SK-N-SH (cell line): ENCODE data around the gene DAZAP2. TPM values are rescaled to one million over a fixed set of nuclear protein-coding genes. Genes with fewer than 3 reads are reported as not detected.
"Not testable (repeated sequence)": the region's sequence is repeated elsewhere in the genome, so short reads cannot be mapped to it uniquely, and the experiment has no call there.

Experiments used
- CTCF ChIA-PET: fragments of 300-600, 350-600 bp; formaldehyde crosslinking; extraction: SDS; loops from one replicate; lab custom pipeline; 2021; lab: Yijun Ruan, JAX
- POLR2A ChIA-PET: fragments of 350-600 bp; sonication (Branson Sonifier 250); formaldehyde crosslinking; extraction: SDS; loops from one replicate; lab custom pipeline; 2020; ENCODE audit warnings: antibody characterized with exemption, inconsistent platforms; lab: Yijun Ruan, JAX
- DNase-seq: peaks from one replicate; pipeline ENCODE4 v3.0.0; 2012
- H2AFZ ChIP-seq: fragments of 200-600 bp; sonication (generic); 2 replicates; pipeline ENCODE4 v1.8.1; 2016; ENCODE audit warnings: antibody characterized with exemption, mild to moderate bottlenecking, low read depth
- H3F3A ChIP-seq: fragments of 200-600 bp; sonication (generic); replicated peaks from 2 replicates; pipeline ENCODE3; 2016; ENCODE audit warnings: antibody characterized with exemption, mild to moderate bottlenecking; ENCODE audit not compliant: insufficient read depth
- H3K27ac ChIP-seq, 2 experiments: fragments of 200-500 bp in 1 of 2; fragments of 200-600 bp in 1 of 2; sonication (Bioruptor generic) in 1 of 2; sonication (generic), shearing (Covaris generic) in 1 of 2; 2 replicates each; pipeline versions ENCODE4 v1.5.1 to v1.6.1; 2014 to 2016; ENCODE audit warnings: low read depth in 2 of 2, inconsistent platforms in 1 of 2, low read length in 1 of 2, mild to moderate bottlenecking in 1 of 2, mixed read lengths in 1 of 2
- H3K27me3 ChIP-seq: fragments of 200-600 bp; sonication (generic), shearing (Covaris generic); 2 replicates; pipeline ENCODE4 v1.6.1; 2016; ENCODE audit warnings: mixed run types; ENCODE audit not compliant: insufficient read depth
- H3K36me3 ChIP-seq, 2 experiments: fragments of 200-500 bp in 1 of 2; fragments of 200-600 bp in 1 of 2; sonication (Bioruptor generic) in 1 of 2; sonication (generic) in 1 of 2; replicated peaks in 1 of 2; 2 replicates each; pipeline versions ENCODE3 to v1.5.1; 2014 to 2016; ENCODE audit warnings: low read length in 1 of 2, mild to moderate bottlenecking in 1 of 2; ENCODE audit not compliant: insufficient read depth in 2 of 2, control insufficient read depth in 1 of 2
- H3K4me1 ChIP-seq, 2 experiments: fragments of 200-500 bp in 1 of 2; fragments of 200-600 bp in 1 of 2; sonication (Bioruptor generic) in 1 of 2; sonication (generic), shearing (Covaris generic) in 1 of 2; 2 replicates each; pipeline versions ENCODE4 v1.5.1 to v1.6.1; 2014 to 2016; ENCODE audit warnings: low read depth in 1 of 2, low read length in 1 of 2, mixed run types in 1 of 2; ENCODE audit not compliant: insufficient read depth in 2 of 2, control insufficient read depth in 1 of 2
- H3K4me2 ChIP-seq: fragments of 200-600 bp; sonication (generic), shearing (Covaris generic); 2 replicates; pipeline ENCODE4 v1.6.1; 2017; ENCODE audit warnings: mixed run types
- H3K4me3 ChIP-seq, 2 experiments: fragments of 200-500 bp in 1 of 2; fragments of 200-600 bp in 1 of 2; sonication (Bioruptor generic) in 1 of 2; sonication (generic), shearing (Covaris generic) in 1 of 2; 2 replicates each; pipeline versions ENCODE4 v1.5.1 to v1.8.1; 2014 to 2016; ENCODE audit warnings: low read depth in 2 of 2, inconsistent platforms in 1 of 2, low read length in 1 of 2, mild to moderate bottlenecking in 1 of 2, mixed read lengths in 1 of 2, moderate library complexity in 1 of 2
- H3K79me2 ChIP-seq: fragments of 200-600 bp; sonication (generic); 2 replicates; pipeline ENCODE4 v1.8.1; 2017; ENCODE audit warnings: mild to moderate bottlenecking; ENCODE audit not compliant: insufficient read depth
- H3K9ac ChIP-seq: fragments of 200-600 bp; sonication (generic); 2 replicates; pipeline ENCODE4 v1.6.1; 2017; ENCODE audit warnings: mixed run types
- H3K9me2 ChIP-seq: fragments of 200-600 bp; sonication (generic); 2 replicates; pipeline ENCODE4 v1.6.1; 2017; ENCODE audit warnings: mixed run types
- H3K9me3 ChIP-seq: fragments of 200-600 bp; sonication (generic); 2 replicates; pipeline ENCODE4 v1.6.1; 2017; ENCODE audit warnings: mixed run types, mild to moderate bottlenecking, moderate library complexity
- H4K20me1 ChIP-seq: fragments of 200-600 bp; sonication (generic); 2 replicates; pipeline ENCODE4 v1.6.1; 2017; ENCODE audit warnings: mild to moderate bottlenecking, mixed run types; ENCODE audit not compliant: insufficient read depth
- CHD2 ChIP-seq: fragments of 150-350 bp; IDR thresholded peaks from 2 replicates; pipeline ENCODE4 v1.6.1; 2018; ENCODE audit warnings: low read length; ENCODE audit not compliant: partially characterized antibody
- ELF1 ChIP-seq: IDR thresholded peaks from 2 replicates; pipeline ENCODE4 v1.4.0; 2012
- EP300 ChIP-seq, 2 experiments: IDR thresholded peaks; 2 replicates each; pipeline versions ENCODE4 v1.4.0 to v1.6.1; 2012; ENCODE audit warnings: borderline replicate concordance in 1 of 2, low read depth in 1 of 2, low read length in 1 of 2
- FOXM1 ChIP-seq: IDR thresholded peaks from 2 replicates; pipeline ENCODE4 v1.4.0; 2012; ENCODE audit warnings: low read depth, mild to moderate bottlenecking
- GATA2 ChIP-seq: sonication (generic); formaldehyde crosslinking; IDR thresholded peaks from 2 replicates; pipeline ENCODE4 v1.5.0; 2020; ENCODE audit warnings: mild to moderate bottlenecking, missing genetic modification reagents
- JUND ChIP-seq: IDR thresholded peaks from 2 replicates; pipeline ENCODE4 v1.4.0; 2012
- MEF2A ChIP-seq: IDR thresholded peaks from 2 replicates; pipeline ENCODE4 v1.4.0; 2012; ENCODE audit warnings: low read depth, borderline replicate concordance
- POLR2AphosphoS5 ChIP-seq: IDR thresholded peaks from 2 replicates; pipeline ENCODE4 v1.6.1; 2012; ENCODE audit warnings: low read depth, low read length
- RAD21 ChIP-seq: IDR thresholded peaks from 2 replicates; pipeline ENCODE4 v1.6.1; 2012; ENCODE audit warnings: mild to moderate bottlenecking, low read length
- RFX5 ChIP-seq: IDR thresholded peaks from 2 replicates; pipeline ENCODE4 v1.6.1; 2012; ENCODE audit warnings: mild to moderate bottlenecking, improper control_type of control experiment, low read length
- YY1 ChIP-seq: IDR thresholded peaks from 2 replicates; pipeline ENCODE4 v1.4.0; 2012; ENCODE audit warnings: low read depth, mild to moderate bottlenecking
- WGBS: methylation state at CpG from one replicate; pipeline ENCODE4 v1.1.6; 2017; ENCODE audit warnings: low lambda C conversion rate; 5-methylcytosine and 5-hydroxymethylcytosine counted together
- polyA plus RNA-seq, 3 experiments: library from polyadenylated mRNA; depleted of rRNA; stranded (reverse); fragments of >200 nt; gene quantifications; 2 replicates each; pipeline ENCODE4 v1.2.3, GENCODE V29; 2012
- TF ChIP-seq, protein P1 (sequence below): fragments of 200-600 bp; sonication (generic); IDR thresholded peaks from 2 replicates; pipeline ENCODE4 v1.6.1; 2017; ENCODE audit warnings: antibody characterized with exemption, mild to moderate bottlenecking, moderate library complexity

DAZAP2 gene
- polyA plus RNA-seq, 1 of the 3 experiments (the other 2 are of a cell fraction), result 274 TPM

DNA sequence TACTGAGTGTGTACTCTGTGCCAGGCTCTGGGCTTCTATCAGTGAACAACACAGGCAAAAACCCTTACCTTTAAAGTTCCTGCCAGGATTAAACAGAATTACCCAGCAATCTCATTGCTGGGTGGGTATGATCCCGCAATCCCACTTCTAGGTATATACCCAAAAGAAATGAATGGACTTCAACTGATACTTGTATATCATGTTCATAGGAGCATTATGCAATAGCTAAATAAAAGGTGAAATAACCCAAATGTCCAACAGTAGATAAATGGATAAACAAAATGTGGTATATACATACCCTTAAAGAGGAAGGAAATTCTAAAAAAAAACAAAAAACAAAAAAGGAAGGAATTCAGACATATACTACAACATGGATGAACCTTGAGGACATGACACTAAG, 14.7 kb downstream of the DAZAP2 start:
- Histone ChIP-seq H3K4me2 (no peak overlapping the region), H3K27ac (no peak overlapping the region), H3K36me3 (peaks cover 0 to 17% of the 10 kb centered on the region in 2 experiments), H3K9ac (no peak overlapping the region), H3K27me3 (no peaks in the 10 kb centered on the region), H3K9me3 (no peaks in the 10 kb centered on the region), H4K20me1 (no peaks in the 10 kb centered on the region), H3K4me1 (no peaks in the 10 kb centered on the region), H3F3A (no peaks in the 10 kb centered on the region), H3K9me2 (no peaks in the 10 kb centered on the region), H3K4me3 (no peak overlapping the region), H3K79me2 (peaks cover 14% of the 10 kb centered on the region; the same call in 1 of the 2 replicates), H2AFZ (no peak overlapping the region)
- DNase-seq, result no peak
- WGBS, result 96% methylated on average over 1 of the region's 1 CpG
- POLR2A ChIA-PET, result interaction anchor here (0.9 kb wide), 1 partner anchor 11 kb away, joined by 4 read pairs; no protein-coding TSS in a partner anchor
- CTCF ChIA-PET, result interaction anchor here (0.7 to 2.9 kb wide), 15 partner anchors 9 to 266 kb away, joined by 3 to 14 read pairs (median 5); partner anchors contain the start of genes DAZAP2 and SMAGP
- TF ChIP-seq, protein P1, sequence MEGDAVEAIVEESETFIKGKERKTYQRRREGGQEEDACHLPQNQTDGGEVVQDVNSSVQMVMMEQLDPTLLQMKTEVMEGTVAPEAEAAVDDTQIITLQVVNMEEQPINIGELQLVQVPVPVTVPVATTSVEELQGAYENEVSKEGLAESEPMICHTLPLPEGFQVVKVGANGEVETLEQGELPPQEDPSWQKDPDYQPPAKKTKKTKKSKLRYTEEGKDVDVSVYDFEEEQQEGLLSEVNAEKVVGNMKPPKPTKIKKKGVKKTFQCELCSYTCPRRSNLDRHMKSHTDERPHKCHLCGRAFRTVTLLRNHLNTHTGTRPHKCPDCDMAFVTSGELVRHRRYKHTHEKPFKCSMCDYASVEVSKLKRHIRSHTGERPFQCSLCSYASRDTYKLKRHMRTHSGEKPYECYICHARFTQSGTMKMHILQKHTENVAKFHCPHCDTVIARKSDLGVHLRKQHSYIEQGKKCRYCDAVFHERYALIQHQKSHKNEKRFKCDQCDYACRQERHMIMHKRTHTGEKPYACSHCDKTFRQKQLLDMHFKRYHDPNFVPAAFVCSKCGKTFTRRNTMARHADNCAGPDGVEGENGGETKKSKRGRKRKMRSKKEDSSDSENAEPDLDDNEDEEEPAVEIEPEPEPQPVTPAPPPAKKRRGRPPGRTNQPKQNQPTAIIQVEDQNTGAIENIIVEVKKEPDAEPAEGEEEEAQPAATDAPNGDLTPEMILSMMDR, result no peak
- no peak for TF ChIP-seq GATA2 (CRISPR knock-in tag)
- TF ChIP-seq MEF2A, result no peak
- no peak for TF ChIP-seq ELF1
- TF ChIP-seq CHD2, result no peak
- TF ChIP-seq EP300 (IDR thresholded peaks at IDR 0.05; ENCODE audit: borderline replicate concordance in 1 of 2, low read depth in 1 of 2, low read length in 1 of 2), result no peak
- TF ChIP-seq POLR2AphosphoS5, result no peak

DNA sequence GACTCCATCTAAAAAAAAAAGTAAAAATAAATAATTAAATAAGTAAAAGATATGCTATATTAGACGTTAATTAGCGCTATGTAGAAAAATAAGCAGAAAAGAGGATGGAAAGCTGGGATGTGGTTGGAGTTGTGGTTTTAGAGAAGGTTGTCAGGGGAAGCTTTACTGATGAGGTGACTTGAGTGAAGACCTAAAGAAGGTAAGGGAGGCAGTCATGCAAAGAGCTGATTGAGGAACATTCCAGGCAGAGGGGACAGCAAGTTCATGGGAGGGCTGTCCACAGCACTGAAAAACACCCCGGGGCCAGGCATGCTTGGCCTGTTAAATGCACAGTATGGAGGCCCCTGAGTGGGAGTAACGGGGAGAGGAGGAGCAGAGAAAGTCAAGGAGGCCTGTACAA, 15.9 kb downstream of the DAZAP2 start:
- WGBS, result 90% methylated on average over 4 of the region's 4 CpGs
- H4K20me1 ChIP-seq, result no peaks in the 10 kb centered on the region
- no peak overlapping the region for H3K9ac ChIP-seq
- CTCF ChIA-PET, result interaction anchor here (0.9 to 1.3 kb wide), 2 partner anchors 86 to 490 kb away, joined by 3 to 7 read pairs; no protein-coding TSS in a partner anchor
- no peaks in the 10 kb centered on the region for H3K27me3 ChIP-seq
- no peak overlapping the region for H3K27ac ChIP-seq
- DNase-seq, result no peak
- POLR2A ChIA-PET, result no interaction called here
- H3K4me3 ChIP-seq, result no peak overlapping the region
- no peaks in the 10 kb centered on the region for H3F3A ChIP-seq
- no peaks in the 10 kb centered on the region for H3K9me3 ChIP-seq
- H3K4me2 ChIP-seq, result no peak overlapping the region
- no peaks in the 10 kb centered on the region for H3K9me2 ChIP-seq
- no peak overlapping the region for H2AFZ ChIP-seq
- peaks cover 0 to 11% of the 10 kb centered on the region in 2 experiments for H3K36me3 ChIP-seq
- no peak for TF ChIP-seq YY1
- no peak for TF ChIP-seq FOXM1
- no peak for TF ChIP-seq RFX5
- TF ChIP-seq JUND, result no peak
- no peak for TF ChIP-seq RAD21
- H3K79me2 ChIP-seq, result peaks cover 16% of the 10 kb centered on the region; the same call in 1 of the 2 replicates
- no peaks in the 10 kb centered on the region for H3K4me1 ChIP-seq

DNA sequence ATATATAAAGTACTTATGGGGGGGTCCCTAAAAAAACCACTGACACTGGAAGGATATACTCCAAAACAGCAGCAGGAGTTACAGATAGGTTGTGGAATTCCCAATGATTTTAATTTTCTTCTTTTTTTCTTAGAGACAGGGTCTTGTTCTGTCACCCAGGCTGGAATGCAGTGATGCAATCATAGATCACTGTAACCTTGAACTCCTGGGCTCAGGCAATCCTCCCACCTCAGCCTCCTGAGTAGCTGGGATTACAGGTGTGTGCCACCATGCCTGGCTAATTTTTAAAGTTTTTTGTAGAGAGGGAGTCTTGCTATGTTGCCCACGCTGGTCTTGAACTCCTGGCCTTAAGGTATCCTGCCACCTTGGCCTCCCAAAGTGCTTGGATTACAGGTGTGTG, 21.0 kb downstream of the DAZAP2 start:
- H3K36me3 ChIP-seq, H3K9ac ChIP-seq, H3K27ac ChIP-seq, H3K4me1 ChIP-seq, H3F3A ChIP-seq, H4K20me1 ChIP-seq, H2AFZ ChIP-seq, H3K4me3 ChIP-seq, H3K4me2 ChIP-seq, H3K27me3 ChIP-seq, POLR2A ChIA-PET, H3K9me2 ChIP-seq, H3K9me3 ChIP-seq, DNase-seq: not testable (repeated sequence)
- H3K79me2 ChIP-seq, result peaks cover 16% of the 10 kb centered on the region
- WGBS, result 100% methylated on average over 1 of the region's 1 CpG
- CTCF ChIA-PET, result interaction anchor here (2.4 to 2.8 kb wide), 2 partner anchors 10 to 82 kb away, joined by 6 to 7 read pairs; no protein-coding TSS in a partner anchor
